NT2/D1 (cell line): ENCODE results near the gene ALOX5.
"Not testable (repeated sequence)": the region's sequence is repeated elsewhere in the genome, so short reads cannot be mapped to it uniquely, and the experiment has no call there.

ENCODE experiments used
- DNase-seq: peaks from one replicate; pipeline ENCODE4 v3.0.0-alpha.2; 2011; ENCODE audit warnings: low read depth, low spot score
- H3K27me3 ChIP-seq: 2 replicates; pipeline ENCODE4 v1.6.0; 2011; ENCODE audit warnings: mild to moderate bottlenecking; ENCODE audit not compliant: insufficient read length, insufficient read depth
- H3K36me3 ChIP-seq: 2 replicates; pipeline ENCODE4 v1.6.1; 2011; ENCODE audit warnings: mild to moderate bottlenecking, low read length, mixed read lengths; ENCODE audit not compliant: insufficient read depth, insufficient read length
- H3K4me1 ChIP-seq: 2 replicates; pipeline ENCODE4 v1.5.1; 2011; ENCODE audit not compliant: insufficient read depth, insufficient read length
- H3K4me3 ChIP-seq: 2 replicates; pipeline ENCODE4 v1.5.1; 2011; ENCODE audit warnings: low read depth; ENCODE audit not compliant: insufficient read length
- H3K9ac ChIP-seq: 2 replicates; pipeline ENCODE4 v1.6.0; 2011; ENCODE audit warnings: low read depth; ENCODE audit not compliant: insufficient read length
- H3K9me3 ChIP-seq: 2 replicates; pipeline ENCODE4 v1.5.1; 2011; ENCODE audit warnings: mild to moderate bottlenecking, low read length; ENCODE audit not compliant: insufficient read depth
- SUZ12 ChIP-seq: IDR thresholded peaks from 2 replicates; pipeline ENCODE4 v1.6.1; 2011; ENCODE audit not compliant: insufficient read length, insufficient read depth; ENCODE audit errors: extremely low read depth
- YY1 ChIP-seq: IDR thresholded peaks from 2 replicates; pipeline ENCODE4 v1.6.1; 2011; ENCODE audit not compliant: insufficient read length, insufficient read depth
- ZNF274 ChIP-seq: IDR thresholded peaks from 2 replicates; pipeline ENCODE4 v1.6.1; 2011; ENCODE audit warnings: mild to moderate bottlenecking, low read depth, low read length

ALOX5 gene

DNA sequence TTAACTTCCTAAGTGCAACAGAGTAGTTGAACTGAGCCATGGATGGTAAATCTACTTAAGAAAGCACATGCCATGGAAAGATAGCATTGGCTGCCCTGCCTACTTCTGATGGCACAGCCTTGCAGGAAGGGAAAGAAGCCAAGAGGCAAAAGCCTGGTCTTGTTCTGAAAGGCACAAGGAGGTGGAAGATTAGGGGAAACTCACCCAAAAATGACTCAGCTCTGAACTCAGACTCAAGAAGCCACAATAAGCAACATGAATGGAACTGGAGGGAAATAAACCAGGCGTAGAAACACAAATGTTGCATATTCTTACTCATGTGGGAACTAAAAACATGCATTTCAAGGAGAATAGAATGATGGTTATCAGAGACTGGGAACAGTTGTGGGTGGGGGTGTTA is 20.8 kb upstream of the ALOX5 start:
- H3K36me3 ChIP-seq: no peaks in the 10 kb centered on the region
- H3K4me1 ChIP-seq: no peaks in the 10 kb centered on the region
- TF ChIP-seq YY1: no peak
- H3K4me3 ChIP-seq: no peak overlapping the region
- peaks cover 3% of the 10 kb centered on the region; the same call in 1 of the 2 replicates for H3K9me3 ChIP-seq
- no peaks in the 10 kb centered on the region for H3K27me3 ChIP-seq
- no peak for DNase-seq
- H3K9ac ChIP-seq: no peak overlapping the region

DNA sequence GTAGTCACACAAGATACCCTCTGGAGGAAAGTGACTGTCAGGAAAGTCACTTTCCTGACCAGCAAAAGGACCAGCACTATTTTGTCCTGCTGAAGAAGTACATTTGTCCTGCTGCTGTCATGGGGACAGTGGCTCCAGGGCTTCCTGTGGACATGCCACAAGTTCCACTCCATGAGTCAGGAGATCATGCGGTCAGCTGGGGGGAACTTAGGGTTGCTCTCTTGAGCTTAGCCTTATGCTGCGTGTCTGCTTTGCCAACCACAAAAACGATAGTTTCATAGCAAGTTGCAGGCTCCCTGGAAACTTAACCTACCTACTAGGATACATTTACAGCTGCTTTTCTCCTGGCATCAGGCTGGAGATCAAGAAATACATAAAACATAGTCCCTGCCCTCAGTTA is 19.8 kb upstream of the ALOX5 start:
- H3K4me3 ChIP-seq: no peak overlapping the region
- H3K9ac ChIP-seq: no peak overlapping the region
- TF ChIP-seq YY1 (no peak), SUZ12 (no peak), ZNF274 (no peak)
- DNase-seq: no peak
- no peaks in the 10 kb centered on the region for H3K36me3 ChIP-seq
- no peaks in the 10 kb centered on the region for H3K27me3 ChIP-seq
- no peaks in the 10 kb centered on the region for H3K9me3 ChIP-seq
- no peaks in the 10 kb centered on the region for H3K4me1 ChIP-seq

GRCh38 chr10:45355494-45355893 is 18.5 kb upstream of the ALOX5 start:
- Histone ChIP-seq H3K9me3 (no peaks in the 10 kb centered on the region), H3K27me3 (no peaks in the 10 kb centered on the region), H3K4me1 (no peaks in the 10 kb centered on the region), H3K4me3 (no peak overlapping the region), H3K9ac (no peak overlapping the region), H3K36me3 (no peaks in the 10 kb centered on the region)
- no peak for TF ChIP-seq ZNF274
- no peak for TF ChIP-seq YY1
- TF ChIP-seq SUZ12: no peak
- DNase-seq: no peak

DNA sequence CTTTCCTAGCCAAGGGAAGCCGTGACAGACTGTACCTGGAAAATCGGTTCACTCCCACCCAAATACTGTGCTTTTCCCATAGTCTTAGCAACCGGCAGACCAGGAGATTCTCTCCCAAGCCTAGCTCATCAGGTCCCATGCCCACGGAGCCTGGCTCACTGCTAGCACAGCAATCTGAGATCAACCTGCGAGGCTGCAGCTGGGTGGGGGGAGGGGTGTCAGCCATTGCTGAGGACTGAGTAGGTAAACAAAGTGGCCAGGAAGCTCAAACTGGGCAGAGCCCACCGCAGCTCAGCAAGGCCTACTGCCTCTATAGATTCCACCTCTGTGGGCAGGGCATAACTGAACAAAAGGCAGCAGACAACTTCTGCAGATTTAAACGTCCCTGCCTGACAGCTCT is 15.1 kb upstream of the ALOX5 start:
- H3K36me3 ChIP-seq: not testable (repeated sequence)

DNA sequence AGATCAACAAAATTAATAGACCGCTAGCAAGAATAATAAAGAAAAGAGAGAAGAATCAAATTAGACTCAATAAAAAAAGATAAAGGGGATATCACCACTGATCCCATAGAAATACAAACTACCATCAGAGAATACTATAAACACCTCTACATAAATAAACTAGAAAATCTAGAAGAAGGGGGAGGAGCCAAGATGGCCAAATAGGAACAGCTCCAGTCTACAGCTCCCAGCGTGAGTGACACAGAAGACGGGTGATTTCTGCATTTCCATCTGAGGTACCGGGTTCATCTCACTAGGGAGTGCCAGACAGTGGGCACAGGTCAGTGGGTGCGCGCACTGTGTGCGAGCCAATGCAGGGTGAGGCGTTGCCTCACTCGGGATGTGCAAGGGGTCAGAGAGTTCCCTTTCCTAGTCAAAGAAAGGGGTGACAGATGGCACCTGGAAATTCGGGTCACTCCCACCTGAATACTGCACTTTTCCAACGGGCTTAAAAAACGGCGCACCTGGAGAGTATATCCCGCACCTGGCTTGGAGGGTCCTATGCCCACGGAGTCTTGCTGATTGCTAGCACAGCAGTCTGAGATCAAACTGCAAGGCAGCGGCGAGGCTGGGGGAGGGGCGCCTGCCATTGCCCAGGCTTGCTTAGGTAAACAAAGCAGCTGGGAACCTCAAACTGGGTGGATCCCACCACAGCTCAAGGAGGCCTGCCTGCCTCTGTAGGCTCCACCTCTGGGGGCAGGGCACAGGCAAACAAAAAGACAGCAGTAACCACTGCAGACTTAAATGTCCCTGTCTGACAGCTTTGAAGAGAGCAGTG is 11.8 kb upstream of the ALOX5 start:
- not testable (repeated sequence) for H3K36me3 ChIP-seq, H3K4me1 ChIP-seq, H3K27me3 ChIP-seq, H3K9ac ChIP-seq, H3K9me3 ChIP-seq
- peak overlapping the region; percentile 37 for H3K4me3 ChIP-seq
- DNase-seq: peak; percentile 33

More for the DNA sequence above, 15.1 kb upstream of the ALOX5 start:
- H3K4me1 ChIP-seq, H3K9ac ChIP-seq, H3K4me3 ChIP-seq, H3K9me3 ChIP-seq, H3K27me3 ChIP-seq: not testable (repeated sequence)
- DNase-seq: peak; percentile 8

GRCh38 chr10:45367643-45368042 is 6.4 kb upstream of the ALOX5 start:
- peaks cover 21% of the 10 kb centered on the region for H3K27me3 ChIP-seq
- not testable (repeated sequence) for H3K9me3 ChIP-seq, DNase-seq, H3K9ac ChIP-seq, H3K4me3 ChIP-seq, H3K4me1 ChIP-seq, H3K36me3 ChIP-seq

- Histone ChIP-seq H3K9ac (no peak overlapping the region), H3K27me3 (peaks cover 26% of the 10 kb centered on the region)
- TF ChIP-seq SUZ12 (no peak), ZNF274 (no peak), YY1 (no peak)
Observed at GRCh38 chr10:45368181-45368580, 5.8 kb upstream of the ALOX5 start.

GRCh38 chr10:45370202-45370955 is 3.6 kb upstream of the ALOX5 start:
- no peak overlapping the region for H3K4me3 ChIP-seq
- no peak overlapping the region for H3K9ac ChIP-seq
- peaks cover 47% of the 10 kb centered on the region for H3K27me3 ChIP-seq
- TF ChIP-seq YY1 (no peak), SUZ12 (no peak), ZNF274 (no peak)
- H3K36me3 ChIP-seq: no peaks in the 10 kb centered on the region
- DNase-seq: no peak
- H3K4me1 ChIP-seq: peaks cover 3% of the 10 kb centered on the region
- no peaks in the 10 kb centered on the region for H3K9me3 ChIP-seq

More at GRCh38 chr10:45368181-45368580, 5.8 kb upstream of the ALOX5 start:
- DNase-seq: no peak
- Histone ChIP-seq H3K4me1 (no peaks in the 10 kb centered on the region), H3K4me3 (no peak overlapping the region), H3K9me3 (no peaks in the 10 kb centered on the region), H3K36me3 (no peaks in the 10 kb centered on the region)
